Stomach smooth muscle (tissue), 2 donors: ENCODE results near the gene EPHB4.
"Not testable (repeated sequence)": the region's sequence is repeated elsewhere in the genome, so short reads cannot be mapped to it uniquely, and the experiment has no call there.

Source experiments
- H3K27ac ChIP-seq: one replicate; pipeline ENCODE4 v1.7.0; 2013; ENCODE audit warnings: mild to moderate bottlenecking, low read length, inconsistent platforms
- H3K27me3 ChIP-seq, 2 donors: one replicate each; pipeline ENCODE4 v1.7.0; 2013; ENCODE audit warnings: low read length in 2 of 2; ENCODE audit not compliant: insufficient read depth in 2 of 2, control insufficient read depth in 1 of 2
- H3K36me3 ChIP-seq, 2 donors: one replicate each; pipeline ENCODE4 v1.7.0; 2013; ENCODE audit warnings: low read length in 2 of 2; ENCODE audit not compliant: control insufficient read depth in 2 of 2, insufficient read depth in 2 of 2
- H3K4me1 ChIP-seq: one replicate; pipeline ENCODE4 v1.7.0; 2013; ENCODE audit warnings: low read length; ENCODE audit not compliant: control insufficient read depth, insufficient read depth
- H3K4me3 ChIP-seq, 2 donors: one replicate each; pipeline ENCODE4 v1.7.0; 2013; ENCODE audit warnings: low read length in 2 of 2
- H3K9ac ChIP-seq, 2 donors: one replicate each; pipeline ENCODE4 v1.7.0; 2013; ENCODE audit warnings: low read length in 2 of 2, mild to moderate bottlenecking in 1 of 2
- H3K9me3 ChIP-seq, 2 donors: one replicate each; pipeline ENCODE4 v1.7.0; 2013; ENCODE audit warnings: low read length in 2 of 2; ENCODE audit not compliant: control insufficient read depth in 2 of 2
- donor health status: healthy.
- donor health status: Pancreatic carcinoma.

EPHB4 gene

GRCh38 chr7:100781255-100781654 lies 46.1 kb downstream of the EPHB4 start:
- Histone ChIP-seq H3K27ac (no peak overlapping the region), H3K4me1 (no peaks in the 10 kb centered on the region), H3K36me3 (no peaks in the 10 kb centered on the region), H3K27me3 (peaks cover 0 to 7% of the 10 kb centered on the region in 2 donors), H3K4me3 (no peak overlapping the region), H3K9ac (no peak overlapping the region), H3K9me3 (peaks cover 3 to 9% of the 10 kb centered on the region in 2 donors)

DNA sequence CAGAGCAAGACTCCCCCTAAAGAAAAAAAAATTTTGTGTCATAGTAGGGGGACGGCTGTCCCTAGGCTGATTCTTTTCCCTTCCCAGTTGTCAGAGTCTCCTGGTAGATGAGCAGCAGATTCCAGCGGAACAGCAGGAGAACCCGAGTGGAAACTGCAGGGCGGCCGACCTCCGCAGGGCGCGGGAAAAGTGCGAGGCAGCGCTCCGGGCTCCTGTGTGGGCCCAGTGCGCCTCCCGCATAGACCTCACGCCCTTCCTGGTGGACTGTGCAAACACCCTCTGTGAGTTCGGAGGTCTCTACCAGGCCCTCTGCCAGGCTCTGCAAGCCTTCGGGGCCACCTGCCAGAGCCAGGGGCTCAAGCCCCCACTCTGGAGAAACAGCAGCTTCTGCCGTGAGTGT lies 48.0 kb downstream of the EPHB4 start:
- Histone ChIP-seq H3K27ac (no peak overlapping the region), H3K36me3 (no peaks in the 10 kb centered on the region), H3K4me1 (no peaks in the 10 kb centered on the region), H3K9ac (no peak overlapping the region), H3K4me3 (no peak overlapping the region), H3K27me3 (peaks cover 0 to 12% of the 10 kb centered on the region in 2 donors), H3K9me3 (peaks cover 3 to 5% of the 10 kb centered on the region in 2 donors)

DNA sequence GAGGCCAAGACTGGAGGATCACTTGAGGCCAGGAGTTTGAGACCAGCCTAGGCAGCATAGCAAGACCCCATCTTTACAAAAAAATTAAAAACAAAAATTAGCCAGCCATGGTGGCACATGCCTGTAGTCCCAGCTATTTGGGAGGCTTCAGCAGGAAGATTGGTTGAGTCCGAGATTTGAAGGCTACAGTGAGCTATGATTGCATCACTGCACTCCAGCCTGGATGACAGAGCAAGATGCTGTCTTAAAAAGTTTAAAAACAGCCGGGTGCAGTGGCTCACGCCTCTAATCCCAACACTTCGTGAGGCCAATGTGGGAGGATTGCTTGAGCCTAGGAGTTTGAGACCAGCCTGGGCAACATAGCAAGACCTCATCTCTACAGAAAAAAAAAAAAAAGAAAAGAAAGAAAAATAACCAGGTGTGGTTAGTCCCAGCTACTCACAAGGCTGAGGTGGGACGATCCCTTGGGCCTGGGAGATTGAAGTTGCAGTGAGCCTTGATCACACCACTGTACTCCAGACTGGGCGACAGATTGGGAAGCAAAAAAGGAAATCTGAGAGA lies 49.2 kb downstream of the EPHB4 start:
- no peaks in the 10 kb centered on the region for H3K36me3 ChIP-seq
- peaks cover 0 to 13% of the 10 kb centered on the region in 2 donors for H3K27me3 ChIP-seq
- H3K4me3 ChIP-seq: no peak overlapping the region

GRCh38 chr7:100773491-100773890 lies 53.8 kb downstream of the EPHB4 start:
- no peak overlapping the region for H3K9ac ChIP-seq
- no peaks in the 10 kb centered on the region for H3K9me3 ChIP-seq
- H3K27me3 ChIP-seq: peaks cover 0 to 9% of the 10 kb centered on the region in 2 donors
- H3K4me3 ChIP-seq: no peak overlapping the region
- H3K36me3 ChIP-seq: no peaks in the 10 kb centered on the region
- H3K4me1 ChIP-seq: no peaks in the 10 kb centered on the region
- no peak overlapping the region for H3K27ac ChIP-seq

More for the DNA sequence above, 49.2 kb downstream of the EPHB4 start:
- Histone ChIP-seq H3K9me3 (no peaks in the 10 kb centered on the region), H3K27ac (no peak overlapping the region), H3K4me1 (no peaks in the 10 kb centered on the region), H3K9ac (no peak overlapping the region)

DNA sequence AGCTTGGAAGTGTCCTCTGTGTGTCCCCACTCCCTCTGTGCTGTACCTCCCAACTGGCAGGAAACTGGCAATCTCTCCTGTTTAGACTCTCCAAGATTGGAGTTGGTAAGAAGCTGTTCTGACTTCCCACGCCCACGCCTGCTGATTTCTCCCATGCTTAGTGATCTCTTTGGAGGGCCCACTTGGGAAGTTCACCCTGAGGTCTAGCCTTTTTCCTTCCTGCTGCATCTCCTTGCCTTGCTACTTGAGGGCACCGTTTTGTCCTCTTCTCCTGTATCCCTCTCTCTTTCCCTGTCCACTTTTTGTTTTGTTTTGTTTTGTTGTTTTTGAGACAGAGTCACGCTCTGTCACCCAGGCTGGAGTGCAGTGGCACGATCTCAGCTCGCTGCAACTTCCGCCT lies 58.5 kb downstream of the EPHB4 start:
- Histone ChIP-seq H3K27me3 (peaks cover 0 to 1% of the 10 kb centered on the region in 2 donors), H3K4me1 (no peaks in the 10 kb centered on the region), H3K4me3 (no peak overlapping the region), H3K9me3 (no peaks in the 10 kb centered on the region), H3K27ac (no peak overlapping the region), H3K36me3 (no peaks in the 10 kb centered on the region), H3K9ac (no peak overlapping the region)

GRCh38 chr7:100765250-100765649 lies 62.1 kb downstream of the EPHB4 start:
- no peaks in the 10 kb centered on the region for H3K36me3 ChIP-seq
- no peaks in the 10 kb centered on the region for H3K9me3 ChIP-seq
- peaks cover 0 to 2% of the 10 kb centered on the region in 2 donors for H3K27me3 ChIP-seq
- no peak overlapping the region for H3K4me3 ChIP-seq
- H3K4me1 ChIP-seq: no peaks in the 10 kb centered on the region
- no peak overlapping the region for H3K27ac ChIP-seq
- no peak overlapping the region for H3K9ac ChIP-seq

DNA sequence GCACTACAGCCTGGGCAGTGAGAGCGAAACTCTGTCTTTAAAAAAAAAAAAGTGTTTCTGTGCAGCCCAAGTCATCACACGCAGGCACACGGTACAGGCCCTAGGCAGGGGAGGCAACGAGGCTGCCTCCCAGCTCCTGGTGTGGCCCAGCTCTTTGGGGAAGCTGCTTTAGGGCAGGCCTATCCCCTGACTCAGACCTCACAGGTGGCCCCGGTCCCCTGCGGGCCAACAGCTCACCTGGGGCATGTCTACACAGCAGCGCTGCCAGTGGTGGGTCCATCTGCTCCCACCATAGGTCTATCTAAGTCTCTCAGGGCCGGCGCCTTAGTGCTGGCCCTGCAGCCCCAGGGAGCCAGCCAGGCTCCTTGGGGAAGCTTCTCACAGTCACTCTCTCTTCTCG lies 62.5 kb downstream of the EPHB4 start:
- Histone ChIP-seq H3K9ac (no peak overlapping the region), H3K4me3 (no peak overlapping the region), H3K27me3 (peaks cover 0 to 4% of the 10 kb centered on the region in 2 donors), H3K36me3 (no peaks in the 10 kb centered on the region), H3K4me1 (no peaks in the 10 kb centered on the region), H3K27ac (no peak overlapping the region), H3K9me3 (no peaks in the 10 kb centered on the region)

DNA sequence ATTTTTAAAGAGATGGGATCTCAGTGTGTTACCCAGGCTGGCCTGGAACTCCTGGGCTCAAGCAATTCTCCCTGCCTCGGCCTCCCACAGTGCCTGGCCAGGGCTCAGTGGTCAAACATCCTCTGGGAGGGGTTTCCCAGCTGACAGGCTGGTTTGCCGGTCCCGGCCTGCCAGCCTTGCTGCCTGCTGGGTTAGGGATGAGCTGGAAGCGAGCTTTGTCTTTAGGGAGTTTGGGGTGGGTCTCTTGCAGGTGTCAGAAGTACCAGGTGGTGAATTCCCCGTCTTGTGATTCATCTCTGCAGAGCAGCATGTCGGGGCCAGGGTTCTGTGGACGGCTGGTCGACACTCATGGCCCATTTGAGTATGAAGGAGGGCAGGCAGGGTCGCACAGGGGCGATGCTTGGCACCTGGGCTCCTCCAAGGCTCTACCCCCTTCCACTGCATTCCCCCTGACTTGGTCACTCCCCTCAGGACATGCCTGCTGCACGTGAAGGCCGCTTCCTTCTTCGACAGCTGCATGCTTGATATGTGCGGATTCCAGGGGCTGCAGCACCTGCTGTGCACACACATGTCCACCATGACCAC lies 63.7 kb downstream of the EPHB4 start:
- H3K36me3 ChIP-seq: no peaks in the 10 kb centered on the region
- no peak overlapping the region for H3K4me3 ChIP-seq
- H3K9me3 ChIP-seq: no peaks in the 10 kb centered on the region
- H3K9ac ChIP-seq: no peak overlapping the region
- no peaks in the 10 kb centered on the region for H3K4me1 ChIP-seq
- no peak overlapping the region for H3K27ac ChIP-seq
- H3K27me3 ChIP-seq: peaks cover 0 to 6% of the 10 kb centered on the region in 2 donors

- not testable (repeated sequence) for H3K27me3 ChIP-seq, H3K4me3 ChIP-seq, H3K36me3 ChIP-seq, H3K9ac ChIP-seq, H3K9me3 ChIP-seq, H3K27ac ChIP-seq, H3K4me1 ChIP-seq
Observed at GRCh38 chr7:100762841-100763240, 64.5 kb downstream of the EPHB4 start.

- H3K9ac ChIP-seq: no peak overlapping the region
- no peak overlapping the region for H3K4me3 ChIP-seq
- H3K36me3 ChIP-seq: no peaks in the 10 kb centered on the region
- H3K27me3 ChIP-seq: peaks cover 0 to 9% of the 10 kb centered on the region in 2 donors
- no peaks in the 10 kb centered on the region for H3K4me1 ChIP-seq
- H3K9me3 ChIP-seq: no peaks in the 10 kb centered on the region
- no peak overlapping the region for H3K27ac ChIP-seq
Observed at GRCh38 chr7:100759357-100760171, 67.8 kb downstream of the EPHB4 start.

- Histone ChIP-seq H3K36me3 (no peaks in the 10 kb centered on the region), H3K9me3 (no peaks in the 10 kb centered on the region), H3K4me3 (no peak overlapping the region), H3K4me1 (no peaks in the 10 kb centered on the region), H3K9ac (no peak overlapping the region), H3K27ac (no peak overlapping the region), H3K27me3 (peaks cover 5 to 9% of the 10 kb centered on the region in 2 donors)
Observed at GRCh38 chr7:100753750-100754149, 73.6 kb downstream of the EPHB4 start.
